HG03097 (cell line): Measurements from ENCODE around the gene CHADL.
A peak's percentile ranks its signal among the peaks of the same experiment; 100 is the strongest.
"Not testable (repeated sequence)": the region's sequence is repeated elsewhere in the genome, so short reads cannot be mapped to it uniquely, and the experiment has no call there.

ENCODE experiments used
- ATAC-seq: cut with Tn5 transposase; IDR thresholded peaks from one replicate; pipeline ENCODE4 v1.9.1; 2021; ENCODE audit not compliant: unreplicated experiment, low FRiP score

The CHADL gene, protein sequence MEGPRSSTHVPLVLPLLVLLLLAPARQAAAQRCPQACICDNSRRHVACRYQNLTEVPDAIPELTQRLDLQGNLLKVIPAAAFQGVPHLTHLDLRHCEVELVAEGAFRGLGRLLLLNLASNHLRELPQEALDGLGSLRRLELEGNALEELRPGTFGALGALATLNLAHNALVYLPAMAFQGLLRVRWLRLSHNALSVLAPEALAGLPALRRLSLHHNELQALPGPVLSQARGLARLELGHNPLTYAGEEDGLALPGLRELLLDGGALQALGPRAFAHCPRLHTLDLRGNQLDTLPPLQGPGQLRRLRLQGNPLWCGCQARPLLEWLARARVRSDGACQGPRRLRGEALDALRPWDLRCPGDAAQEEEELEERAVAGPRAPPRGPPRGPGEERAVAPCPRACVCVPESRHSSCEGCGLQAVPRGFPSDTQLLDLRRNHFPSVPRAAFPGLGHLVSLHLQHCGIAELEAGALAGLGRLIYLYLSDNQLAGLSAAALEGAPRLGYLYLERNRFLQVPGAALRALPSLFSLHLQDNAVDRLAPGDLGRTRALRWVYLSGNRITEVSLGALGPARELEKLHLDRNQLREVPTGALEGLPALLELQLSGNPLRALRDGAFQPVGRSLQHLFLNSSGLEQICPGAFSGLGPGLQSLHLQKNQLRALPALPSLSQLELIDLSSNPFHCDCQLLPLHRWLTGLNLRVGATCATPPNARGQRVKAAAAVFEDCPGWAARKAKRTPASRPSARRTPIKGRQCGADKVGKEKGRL

DNA sequence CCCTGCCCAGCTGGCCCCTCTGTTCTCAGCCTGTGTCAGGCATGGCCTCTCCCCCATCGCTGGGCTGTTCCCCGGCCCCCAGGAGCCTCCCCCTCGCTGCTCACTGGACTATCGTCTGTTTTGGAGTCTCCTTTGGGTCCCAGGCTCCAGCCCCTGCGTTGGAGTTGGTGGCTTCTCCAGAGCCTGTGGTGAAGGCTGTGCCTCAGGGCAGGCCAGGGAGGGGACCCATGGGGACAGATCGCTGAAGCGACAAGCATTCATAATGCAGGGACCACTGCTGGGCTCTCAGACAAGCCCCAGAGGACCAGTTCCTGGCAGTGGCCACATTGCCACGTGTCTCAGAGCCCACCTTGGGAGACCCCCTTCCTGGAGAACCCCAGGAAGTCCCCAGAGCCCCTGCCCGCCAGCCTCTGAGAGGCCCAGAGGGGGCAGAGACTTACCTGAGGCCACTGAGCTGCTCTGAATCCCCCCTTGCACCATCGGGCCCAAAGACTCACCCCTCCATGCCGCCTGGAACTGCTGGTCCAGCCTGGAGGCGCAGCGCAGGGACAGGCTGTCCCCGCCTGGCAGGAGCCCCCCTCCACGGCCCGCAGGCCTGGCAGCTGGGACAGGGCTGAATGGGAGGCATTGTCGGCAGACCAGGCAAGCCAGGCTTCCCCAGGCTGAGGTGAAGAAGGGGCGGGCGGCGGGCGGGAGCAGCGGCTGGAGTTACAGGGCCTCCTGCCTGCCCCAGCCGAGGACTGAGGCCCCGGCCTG, at the start of gene CHADL:
Gene CHADL (minus strand): TSS at position 555 of the 756 bp plus-strand sequence. CDS start 50 bp downstream, at position 505.
- ATAC-seq: no peak

DNA sequence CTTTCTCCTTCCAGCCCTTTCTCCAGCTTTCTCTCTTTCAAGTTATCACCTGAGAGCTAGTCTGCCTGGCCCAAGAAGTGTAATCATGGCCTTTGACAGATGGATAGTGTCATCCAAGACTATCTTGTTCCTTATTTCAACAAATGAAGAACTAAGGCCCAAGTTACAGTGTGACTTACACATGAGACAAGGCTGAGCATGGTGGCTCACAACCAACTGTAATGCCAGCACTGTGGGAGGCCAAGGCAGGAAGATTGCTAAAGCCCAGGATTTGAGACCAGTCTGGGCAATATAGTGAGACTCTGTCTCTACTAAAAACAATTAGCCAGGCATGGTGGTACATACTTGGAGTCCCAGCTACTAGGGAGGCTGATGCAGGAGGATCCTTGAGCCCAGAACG, 48.9 kb upstream of the CHADL start:
- no peak for ATAC-seq

DNA sequence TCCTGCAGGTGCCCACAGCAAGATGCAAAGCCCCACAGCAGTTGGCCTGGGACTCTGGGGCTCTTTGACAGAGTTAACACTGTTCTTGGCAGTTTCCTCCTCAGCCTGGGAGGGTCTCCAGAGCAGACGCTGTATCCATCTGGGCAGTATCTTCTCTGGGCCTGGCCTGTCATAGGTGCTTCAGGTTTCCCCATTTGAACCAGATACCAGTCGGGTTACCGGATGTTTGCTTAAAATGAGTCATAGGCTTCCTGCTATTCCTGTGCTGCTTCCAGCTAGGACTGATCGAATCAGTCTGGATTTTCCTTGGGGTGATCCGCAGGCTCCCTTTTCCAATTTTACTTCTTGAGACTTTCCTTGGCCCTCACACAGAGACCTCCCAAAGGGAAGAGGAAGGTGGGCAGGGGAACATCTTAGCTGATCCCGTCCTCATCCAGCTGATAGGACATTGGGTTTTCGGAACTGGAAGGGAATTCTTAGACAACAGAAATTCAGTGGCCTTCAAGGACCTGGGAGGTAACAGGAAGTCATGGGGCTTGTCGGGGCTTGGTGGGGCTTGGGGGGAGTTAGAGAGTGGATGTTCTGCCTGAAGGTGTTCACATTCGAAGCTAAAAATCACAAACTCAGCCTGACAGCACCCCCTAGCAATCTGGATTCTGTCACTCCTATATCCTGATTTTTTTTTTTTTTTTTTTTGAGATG, 47.7 kb upstream of the CHADL start:
- ATAC-seq: no peak

DNA sequence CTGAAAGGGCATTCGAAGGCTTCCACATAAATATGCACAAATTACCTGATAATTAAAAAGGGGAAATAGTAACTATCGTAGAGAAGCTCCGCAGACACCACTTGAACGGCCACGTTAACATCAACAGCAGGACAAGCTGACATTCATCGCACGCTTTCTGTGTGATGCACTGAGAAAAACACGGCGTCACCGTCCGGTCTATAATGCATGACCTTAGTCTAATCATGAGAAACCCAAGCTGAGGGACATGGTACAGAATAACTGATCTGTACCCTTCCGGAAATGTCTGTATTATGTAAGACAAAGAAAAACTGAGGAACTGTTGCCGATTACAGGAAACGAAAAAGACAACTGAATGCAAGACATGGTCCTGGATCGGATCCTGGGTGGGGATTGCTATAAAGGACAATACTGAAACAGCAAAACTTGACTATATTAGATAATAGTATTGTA, 45.9 kb upstream of the CHADL start:
- ATAC-seq: peak; percentile 17

DNA sequence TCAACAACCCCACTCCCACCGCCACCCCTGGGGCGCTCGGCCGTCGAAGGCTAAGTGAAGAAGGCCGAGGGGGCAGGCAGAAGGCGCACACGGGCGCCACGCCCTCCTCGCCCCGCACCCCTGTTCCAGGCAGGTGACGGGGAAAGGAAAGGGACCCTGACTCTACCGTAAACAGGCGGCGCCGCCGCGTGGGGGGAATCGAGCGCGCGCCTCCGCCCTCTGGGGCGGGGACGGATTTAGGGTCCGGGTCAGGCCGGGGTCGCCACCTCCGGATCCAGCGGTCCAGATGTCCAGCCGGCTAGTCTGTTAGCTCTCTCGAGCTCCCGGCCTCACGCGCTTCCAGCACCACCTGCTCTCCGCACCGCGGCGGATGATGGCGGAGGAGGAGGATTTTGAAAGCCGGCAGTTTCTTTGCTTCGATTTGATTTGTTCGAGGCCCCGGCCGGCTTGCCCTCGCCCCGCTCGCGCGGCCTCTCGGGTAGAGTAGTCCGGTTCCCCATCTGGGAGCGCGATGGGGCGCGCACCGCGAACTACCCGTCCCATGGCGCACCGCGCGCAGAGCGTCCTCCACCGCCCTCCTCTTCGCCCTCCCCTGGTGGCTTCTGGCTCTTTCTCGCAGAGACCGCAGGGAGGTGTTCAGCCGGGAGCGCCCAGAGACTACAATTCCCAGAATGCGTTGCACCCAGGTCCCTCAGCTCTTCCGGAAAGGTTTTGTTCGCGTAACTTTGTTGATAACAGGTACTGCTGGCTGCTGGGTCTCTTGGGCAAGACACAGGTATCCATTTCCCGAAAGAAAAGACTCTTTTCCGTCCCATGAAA, 45.3 kb upstream of the CHADL start, which contains the start of gene RANGAP1:
Gene RANGAP1 (minus strand): TSS at position 368 of the 819 bp plus-strand sequence. CDS start 5,143 bp downstream, outside the sequence.
- ATAC-seq: peak; percentile 89

DNA sequence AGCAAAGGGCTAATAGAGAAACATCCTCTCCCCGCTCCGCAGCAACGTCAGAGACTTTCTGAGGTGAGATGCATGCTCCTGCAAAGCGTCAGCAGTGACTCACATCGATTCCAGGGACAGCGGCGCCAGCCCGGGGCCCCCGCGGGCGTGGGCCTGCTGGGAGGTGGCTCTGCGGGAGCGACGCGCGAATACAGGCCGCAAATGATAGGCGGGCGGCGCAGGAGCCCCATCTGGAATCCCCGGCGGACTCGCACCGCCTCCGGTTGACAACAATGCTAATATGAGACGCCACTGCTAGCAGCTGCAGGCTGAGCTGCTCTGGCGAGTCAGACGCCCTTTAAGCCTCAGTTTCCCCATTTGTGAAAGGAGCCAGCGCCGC, 44.7 kb upstream of the CHADL start:
- ATAC-seq: peak; percentile 10

DNA sequence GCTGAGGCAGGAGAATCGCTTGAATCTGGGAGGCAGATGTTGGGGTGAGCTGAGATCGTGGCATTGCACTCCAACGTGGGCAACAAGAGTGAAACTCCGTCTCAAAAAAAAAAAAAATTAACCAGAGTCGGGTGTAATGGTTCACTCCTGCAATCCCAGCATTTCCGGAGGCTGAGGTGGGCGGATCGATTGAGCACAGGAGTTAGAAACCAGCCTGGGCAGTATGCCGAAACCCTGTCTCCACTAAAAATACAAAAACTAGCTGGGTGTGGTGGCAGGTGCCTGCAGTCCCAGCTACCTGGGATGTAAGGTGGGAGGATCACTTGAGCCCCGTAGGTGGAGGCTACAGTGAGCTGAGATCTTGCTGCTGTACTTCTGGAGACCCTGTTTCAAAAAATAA, 43.7 kb upstream of the CHADL start:
- no peak for ATAC-seq

DNA sequence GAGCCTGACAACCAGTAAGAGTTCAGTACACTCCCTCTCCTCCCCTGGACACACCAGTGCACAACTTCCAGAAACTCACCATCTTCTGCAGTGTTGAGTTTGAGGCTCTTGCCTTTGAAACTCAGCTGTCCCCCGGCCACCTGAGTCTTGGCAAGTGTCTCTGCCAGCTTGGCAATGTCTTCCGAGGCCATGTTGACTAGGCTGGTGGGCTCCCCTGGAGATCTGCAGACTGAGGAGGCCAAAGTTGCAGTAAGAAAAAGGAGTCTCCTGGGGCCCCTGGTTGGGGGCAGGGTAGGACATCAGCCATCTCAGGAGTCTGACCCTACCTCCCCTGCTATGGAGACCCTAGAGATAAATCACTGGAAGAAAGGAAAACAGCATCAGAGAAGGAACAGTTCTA, 40.1 kb upstream of the CHADL start:
- no peak for ATAC-seq

DNA sequence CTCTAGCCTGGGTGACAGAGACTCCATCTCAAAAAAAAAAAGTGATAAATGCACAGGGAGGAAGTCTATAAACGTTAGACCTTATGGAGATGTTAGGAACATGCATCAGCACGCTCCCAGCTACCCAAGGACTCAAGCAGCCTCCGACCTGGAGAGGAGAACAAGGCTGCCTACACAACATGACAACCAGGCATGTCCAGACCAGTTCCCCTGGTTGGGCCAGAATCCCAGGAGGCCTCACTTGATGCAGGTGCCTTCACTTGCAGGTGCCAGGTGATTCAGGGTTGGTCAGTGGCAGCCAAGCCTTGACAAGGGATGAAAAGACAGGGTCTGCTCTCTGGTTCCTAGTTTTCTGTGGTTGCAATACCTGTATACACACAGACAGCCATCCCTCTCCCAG, 39.3 kb upstream of the CHADL start:
- ATAC-seq: no peak

DNA sequence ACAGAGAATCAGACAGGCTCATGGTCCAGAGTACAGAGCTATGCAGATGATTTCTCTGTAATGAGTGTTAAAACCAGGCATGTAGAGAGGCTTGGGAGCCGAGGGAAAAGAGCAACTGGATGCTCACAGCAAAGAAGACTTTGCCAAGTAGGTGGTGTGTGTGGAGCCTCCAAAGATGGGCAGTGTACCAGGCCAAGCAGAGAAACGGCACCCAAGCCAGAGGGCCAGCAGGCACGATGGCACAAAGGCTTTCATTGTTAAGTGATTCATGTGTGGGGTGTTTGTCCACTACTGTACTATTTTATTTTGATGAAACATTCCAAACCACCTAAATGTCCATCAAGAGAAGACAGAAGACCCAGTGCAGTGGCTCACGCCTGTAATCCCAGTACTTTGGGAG, 34.1 kb upstream of the CHADL start:
- ATAC-seq: no peak

DNA sequence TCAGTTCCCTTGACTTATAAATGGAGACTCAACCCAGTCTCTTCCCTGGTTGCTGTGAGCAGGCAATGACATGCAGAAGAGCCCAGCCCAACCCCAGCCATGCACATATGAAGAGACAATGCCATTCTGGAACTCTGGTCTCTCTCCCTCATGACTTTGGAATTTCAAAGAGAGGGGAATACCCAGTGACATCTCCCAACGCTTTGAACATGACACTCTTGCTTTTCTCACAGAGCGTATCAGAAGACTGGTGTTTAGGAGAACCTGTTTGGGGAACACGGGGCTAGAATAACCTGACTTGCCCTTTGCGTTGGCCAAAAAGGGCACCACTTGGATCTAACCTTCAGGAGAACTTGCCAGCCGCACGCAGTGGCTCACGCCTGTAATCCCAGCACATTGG, 32.4 kb upstream of the CHADL start:
- no peak for ATAC-seq

DNA sequence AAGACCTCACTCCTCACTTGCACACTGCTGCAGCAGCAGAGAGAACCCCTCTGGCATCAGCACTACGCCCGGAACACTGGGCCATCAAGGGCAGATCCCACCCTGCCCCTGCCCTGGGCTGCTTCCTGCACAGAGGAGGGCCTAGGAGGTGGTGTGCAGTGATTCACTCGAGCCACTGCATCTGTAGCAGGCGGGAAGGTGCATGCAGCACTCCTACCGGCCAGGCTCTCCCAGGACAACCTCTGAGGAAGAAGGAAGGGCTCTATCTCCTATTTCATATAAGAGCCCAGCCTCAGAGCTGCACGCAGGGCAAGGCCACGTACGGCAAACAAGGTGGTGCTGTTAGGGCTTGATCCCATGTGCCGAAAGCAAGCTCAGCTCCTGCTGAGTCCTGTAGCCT, 31.1 kb upstream of the CHADL start:
- no peak for ATAC-seq

DNA sequence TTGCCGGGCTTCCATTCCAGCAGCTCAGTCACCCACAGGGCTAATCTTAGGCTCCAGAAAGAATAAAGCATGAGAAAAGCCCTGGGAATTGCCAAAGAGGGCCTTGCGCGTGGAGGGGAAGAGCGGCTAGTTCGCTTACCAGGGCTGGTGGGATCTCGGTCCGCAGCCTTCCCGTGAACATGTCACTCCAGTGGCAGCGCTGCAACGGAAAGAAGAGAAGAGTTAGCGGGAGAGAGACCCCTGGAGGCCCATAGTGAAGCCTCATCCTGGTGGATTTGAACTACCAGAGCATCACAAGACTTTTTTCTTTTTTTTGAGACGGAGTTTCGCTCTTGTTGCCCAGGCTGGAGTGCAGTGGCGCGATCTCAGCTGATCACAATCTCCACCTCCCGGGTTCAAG, 27.2 kb upstream of the CHADL start:
- no peak for ATAC-seq

DNA sequence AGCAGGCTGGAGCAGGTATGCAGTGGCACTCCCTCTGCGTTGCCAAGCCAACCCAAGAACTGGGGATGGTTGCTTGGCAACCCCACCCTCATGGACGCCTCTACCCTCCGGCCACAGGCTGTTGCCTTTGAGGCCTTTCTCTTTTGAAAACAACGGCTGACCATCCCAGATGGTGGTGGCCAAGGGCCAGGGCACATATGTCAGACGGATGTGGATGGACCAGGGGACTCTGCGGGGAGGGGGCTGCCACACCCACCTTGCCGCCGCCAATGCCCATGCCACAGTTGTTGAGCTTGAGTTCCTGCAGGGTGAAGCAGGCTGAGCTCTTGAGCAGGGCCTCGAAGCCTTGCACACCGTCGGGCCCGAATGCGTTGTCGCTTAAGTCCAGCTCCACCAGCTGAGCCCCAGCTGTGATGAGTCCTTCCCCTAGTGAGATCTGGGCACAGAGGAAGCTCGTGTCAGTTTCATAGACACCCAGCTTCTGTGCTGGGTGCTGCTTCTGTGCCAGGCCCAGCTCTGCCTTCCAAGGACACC, 23.7 kb upstream of the CHADL start:
- ATAC-seq: no peak

DNA sequence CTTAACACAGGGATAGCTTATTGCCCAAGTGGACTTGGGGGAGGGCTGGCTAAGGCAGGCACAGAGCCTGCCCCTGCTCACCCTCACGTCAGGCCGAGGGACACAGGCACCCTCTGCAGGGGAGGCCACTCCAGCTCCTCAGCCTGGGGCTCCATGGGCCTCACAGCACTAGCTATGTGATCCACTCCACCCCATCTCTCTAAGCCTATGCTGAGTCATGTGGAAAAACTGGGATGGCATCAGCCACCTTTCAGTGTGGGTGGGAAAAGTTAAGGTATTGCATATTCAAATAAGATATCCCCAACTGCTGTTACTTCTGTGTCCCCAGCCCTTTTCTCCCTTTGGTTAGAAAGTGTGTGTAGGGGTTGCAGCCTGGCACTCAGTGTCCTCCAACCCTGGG, 23.0 kb upstream of the CHADL start:
- ATAC-seq: no peak

DNA sequence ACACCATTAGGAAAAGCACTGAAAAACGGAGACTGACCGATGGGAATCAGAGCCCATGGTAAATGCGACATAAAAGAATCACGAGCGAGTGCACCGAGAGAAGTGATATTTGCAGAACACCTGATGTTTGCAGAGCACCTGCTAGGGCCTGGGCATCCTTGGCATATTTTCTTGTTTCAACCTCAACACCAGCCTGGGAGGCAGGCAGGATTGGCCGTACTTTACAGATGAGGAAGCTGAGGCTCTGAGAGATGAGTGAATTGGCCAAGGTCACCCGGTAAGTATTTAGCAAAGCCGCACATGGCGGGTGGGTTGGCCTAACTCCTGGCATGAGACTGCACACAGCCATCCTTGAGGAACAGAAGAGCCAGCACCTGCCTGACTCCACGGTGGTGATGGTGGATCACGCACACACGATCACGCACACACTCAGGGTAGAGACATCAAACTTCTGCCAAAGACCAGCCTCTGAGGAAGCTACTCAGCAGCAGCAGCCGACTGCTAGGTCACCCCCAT, 21.6 kb upstream of the CHADL start:
- ATAC-seq: no peak

DNA sequence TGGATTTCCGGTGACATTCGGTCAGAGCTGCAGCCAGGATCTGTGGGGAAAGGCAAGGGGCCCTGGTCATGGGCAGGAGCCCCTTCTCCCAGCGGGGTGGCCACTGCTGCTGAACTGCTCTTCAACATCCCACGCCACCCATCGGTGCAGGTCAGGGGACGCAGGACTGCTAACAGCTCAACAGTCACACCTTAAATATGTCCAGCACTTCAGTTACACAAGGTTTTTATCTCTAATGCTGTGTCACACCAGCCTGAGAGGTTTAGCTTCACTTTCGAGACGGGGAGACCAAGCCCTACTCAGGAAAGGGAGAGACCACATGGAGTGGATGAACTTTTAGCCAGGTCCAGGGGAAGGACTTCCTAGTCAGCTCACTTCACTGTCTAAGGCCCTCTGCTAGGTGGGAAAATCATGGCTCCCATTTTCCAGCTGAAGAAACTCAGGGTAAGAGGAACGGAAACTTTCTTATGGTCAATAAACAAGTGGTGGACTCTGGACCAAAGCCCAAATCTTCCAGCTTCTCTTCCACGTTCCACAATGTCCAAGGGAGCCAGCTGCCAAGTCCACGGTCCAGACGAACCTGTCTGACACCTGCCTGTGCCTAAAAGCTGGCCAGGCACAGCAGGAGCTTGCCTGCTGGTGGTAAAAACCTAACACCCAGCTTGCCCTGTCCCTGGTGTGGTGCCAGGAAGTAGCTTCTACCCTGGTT, 21.0 kb upstream of the CHADL start:
- ATAC-seq: no peak

DNA sequence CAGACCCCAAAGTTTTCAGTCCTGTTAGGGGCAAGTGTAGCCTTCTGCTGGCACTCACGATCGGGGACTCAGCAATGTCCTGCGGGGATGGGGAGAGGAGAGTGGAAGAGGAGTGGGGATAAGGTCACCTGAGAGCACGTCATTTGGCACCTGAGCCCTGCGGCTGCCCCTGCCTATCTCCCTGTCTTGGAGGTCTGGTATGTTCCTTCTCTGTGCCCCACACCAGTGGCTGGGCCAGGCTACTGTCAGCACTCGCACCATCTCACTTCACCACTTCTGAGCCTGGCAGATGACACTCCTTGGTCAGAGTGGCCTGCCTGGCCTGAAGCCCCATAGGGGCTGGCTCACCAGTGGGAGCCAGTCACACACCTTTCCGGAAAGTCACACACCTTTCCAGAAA, 20.1 kb upstream of the CHADL start:
- no peak for ATAC-seq

DNA sequence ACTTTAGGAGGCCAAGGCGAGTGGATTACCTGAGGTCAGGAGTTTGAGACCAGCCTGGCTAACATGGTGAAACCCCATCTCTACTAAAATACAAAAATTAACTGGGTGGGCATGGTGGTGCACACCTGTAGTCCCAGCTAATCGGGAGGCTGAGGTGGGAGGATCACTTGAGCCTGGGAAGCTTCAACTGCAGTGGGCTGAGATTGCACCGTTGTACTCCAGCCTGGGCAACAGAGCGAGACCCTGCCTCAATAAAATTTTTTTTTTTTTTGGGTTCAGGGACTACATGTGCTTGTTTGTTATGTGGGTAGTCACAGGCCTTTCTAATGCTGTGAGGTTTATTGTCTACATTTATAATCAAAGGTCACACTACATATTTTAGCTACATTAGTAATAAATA, 19.0 kb upstream of the CHADL start:
- ATAC-seq: not testable (repeated sequence)
